Measurements from ENCODE around the gene CAMK2G.

Gene CAMK2G

DNA sequence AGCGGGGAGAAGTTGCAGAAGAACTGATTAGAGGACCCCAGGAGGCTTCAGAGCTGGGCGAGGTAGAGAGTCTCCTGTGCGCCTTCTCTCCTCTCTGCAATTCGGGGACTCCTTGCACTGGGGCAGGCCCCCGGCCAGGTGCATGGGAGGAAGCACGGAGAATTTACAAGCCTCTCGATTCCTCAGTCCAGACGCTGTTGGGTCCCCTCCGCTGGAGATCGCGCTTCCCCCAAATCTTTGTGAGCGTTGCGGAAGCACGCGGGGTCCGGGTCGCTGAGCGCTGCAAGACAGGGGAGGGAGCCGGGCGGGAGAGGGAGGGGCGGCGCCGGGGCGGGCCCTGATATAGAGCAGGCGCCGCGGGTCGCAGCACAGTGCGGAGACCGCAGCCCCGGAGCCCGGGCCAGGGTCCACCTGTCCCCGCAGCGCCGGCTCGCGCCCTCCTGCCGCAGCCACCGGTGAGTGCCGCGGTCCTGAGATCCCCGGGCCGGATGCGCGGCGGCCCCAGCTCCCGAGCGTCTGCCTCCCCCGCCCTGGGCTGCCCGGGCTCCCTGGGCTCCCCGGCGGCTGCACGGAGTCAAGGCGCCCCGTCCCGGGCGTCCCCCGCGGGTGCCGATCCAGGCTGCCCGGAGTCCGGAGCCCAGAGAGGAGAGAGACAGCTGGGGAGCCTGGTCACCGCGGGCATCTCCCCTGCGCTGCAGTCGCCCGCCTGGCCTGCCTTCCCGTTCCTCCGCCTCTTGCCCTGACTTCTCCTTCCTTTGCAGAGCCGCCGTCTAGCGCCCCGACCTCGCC is 36.6 kb upstream of the CAMK2G start, which contains the start of gene PLAU:
Gene PLAU, plus strand, starts transcription at position 369 of the 789 bp plus-strand sequence. CDS start 424 bp downstream, outside the sequence.
- Histone ChIP-seq H3K27me3 (ENCODE audit: low read depth, low read length) (no peaks in the 10 kb centered on the region), H3K36me3 (ENCODE audit: control insufficient read depth in 1 of 2, insufficient read depth in 2 of 2, low read length in 2 of 2) (peaks cover 11 to 15% of the 10 kb centered on the region in 2 donors), H3K27ac (ENCODE audit: low read length) (peak within 1 kb of the TSS; percentile 45), H3K9me3 (ENCODE audit: control insufficient read depth in 1 of 2, low read length in 2 of 2) (no peaks in the 10 kb centered on the region), H3K4me1 (ENCODE audit: control insufficient read depth in 1 of 2, insufficient read depth in 2 of 2, low read length in 2 of 2) (peaks cover 19 to 25% of the 10 kb centered on the region in 2 donors), H3K4me3 (ENCODE audit: low read depth in 1 of 2, low read length in 2 of 2) (peak within 1 kb of the TSS; percentile 76)

GRCh38 chr10:73910401-73910763 is 36.0 kb upstream of the CAMK2G start:
- H3K4me1 ChIP-seq (ENCODE audit: control insufficient read depth in 1 of 2, insufficient read depth in 2 of 2, low read length in 2 of 2), result peaks cover 19 to 25% of the 10 kb centered on the region in 2 donors
- peaks cover 10 to 11% of the 10 kb centered on the region in 2 donors for H3K36me3 ChIP-seq (ENCODE audit: control insufficient read depth in 1 of 2, insufficient read depth in 2 of 2, low read length in 2 of 2)
- H3K27me3 ChIP-seq (ENCODE audit: low read depth, low read length), result no peaks in the 10 kb centered on the region
- H3K9me3 ChIP-seq (ENCODE audit: control insufficient read depth in 1 of 2, low read length in 2 of 2), result no peaks in the 10 kb centered on the region
- H3K4me3 ChIP-seq (ENCODE audit: low read depth in 1 of 2, low read length in 2 of 2), result peak overlapping the region; percentile 65 to 76
- H3K27ac ChIP-seq (ENCODE audit: low read length), result peak overlapping the region; percentile 45

DNA sequence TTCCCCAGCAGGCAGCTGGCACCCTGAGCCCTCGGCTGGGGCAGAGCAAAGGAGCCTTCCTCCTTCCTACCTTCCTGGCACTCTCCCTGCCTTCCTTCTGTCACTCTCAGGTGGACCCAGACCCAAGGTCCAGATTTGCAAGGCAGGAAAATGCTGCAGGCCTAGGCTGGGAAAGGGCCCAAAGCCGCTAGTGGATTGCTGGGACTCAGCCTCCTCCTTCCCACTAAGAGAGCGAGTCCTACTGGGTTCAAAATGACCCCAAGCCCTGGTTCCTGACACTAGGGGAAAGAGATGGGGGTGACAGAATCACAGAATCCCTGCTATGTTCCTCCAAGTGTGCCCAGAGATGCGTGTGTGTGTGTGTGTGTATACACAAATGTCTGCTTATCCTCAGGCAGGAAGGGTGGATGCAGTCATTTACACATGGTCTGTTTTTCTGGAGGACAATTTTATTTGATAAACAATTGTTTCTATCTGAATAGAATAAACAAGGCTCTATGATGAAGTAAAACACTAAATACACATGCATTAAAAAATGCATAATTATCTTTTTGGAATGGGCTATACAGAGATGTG is 35.3 kb upstream of the CAMK2G start:
- peak overlapping the region in 1 of 2 donors; percentile 65 for H3K4me3 ChIP-seq (ENCODE audit: low read depth in 1 of 2, low read length in 2 of 2)
- no peaks in the 10 kb centered on the region for H3K27me3 ChIP-seq (ENCODE audit: low read depth, low read length)
- peak overlapping the region; percentile 33 for H3K27ac ChIP-seq (ENCODE audit: low read length)
- H3K4me1 ChIP-seq (ENCODE audit: control insufficient read depth in 1 of 2, insufficient read depth in 2 of 2, low read length in 2 of 2), result peaks cover 19 to 25% of the 10 kb centered on the region in 2 donors
- H3K9me3 ChIP-seq (ENCODE audit: control insufficient read depth in 1 of 2, low read length in 2 of 2), result no peaks in the 10 kb centered on the region
- peaks cover 6% of the 10 kb centered on the region in 2 donors for H3K36me3 ChIP-seq (ENCODE audit: control insufficient read depth in 1 of 2, insufficient read depth in 2 of 2, low read length in 2 of 2)

DNA sequence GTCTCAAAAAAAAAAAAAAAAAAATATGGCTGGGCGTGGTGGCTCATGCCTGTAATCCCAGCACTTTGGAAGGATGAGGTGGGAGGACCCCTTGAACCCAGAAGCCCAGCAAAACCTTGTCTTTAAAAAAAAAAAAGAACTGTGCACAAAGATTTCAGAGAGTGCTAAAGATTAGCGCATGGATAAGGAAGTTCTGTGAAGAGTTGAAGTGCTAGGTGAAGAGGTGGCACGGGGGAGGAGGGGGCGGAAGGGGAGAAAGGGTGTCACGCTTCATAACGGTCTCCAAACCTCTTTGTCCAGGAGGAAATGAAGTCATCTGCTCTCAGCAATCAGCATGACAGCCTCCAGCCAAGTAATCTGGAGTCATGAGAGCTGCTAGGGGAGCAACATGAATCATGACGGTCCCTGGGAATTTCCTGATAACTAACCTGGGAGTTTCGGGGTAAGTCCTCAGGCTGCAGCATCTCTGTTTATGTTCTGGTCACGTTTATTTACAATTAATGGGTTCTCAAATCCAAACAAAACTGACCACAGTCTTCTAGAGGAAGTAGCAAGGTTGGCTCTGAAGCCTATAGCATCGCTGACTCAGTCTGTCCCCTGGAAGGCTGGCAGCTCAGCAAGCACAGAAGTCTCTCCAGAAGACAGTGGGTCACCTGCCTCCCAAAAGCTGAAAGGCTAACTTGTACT is 34.6 kb upstream of the CAMK2G start:
- no peaks in the 10 kb centered on the region for H3K9me3 ChIP-seq (ENCODE audit: control insufficient read depth in 1 of 2, low read length in 2 of 2)
- peak overlapping the region; percentile 33 for H3K27ac ChIP-seq (ENCODE audit: low read length)
- peaks cover 19 to 25% of the 10 kb centered on the region in 2 donors for H3K4me1 ChIP-seq (ENCODE audit: control insufficient read depth in 1 of 2, insufficient read depth in 2 of 2, low read length in 2 of 2)
- H3K36me3 ChIP-seq (ENCODE audit: control insufficient read depth in 1 of 2, insufficient read depth in 2 of 2, low read length in 2 of 2), result peaks cover 0 to 4% of the 10 kb centered on the region in 2 donors
- no peak overlapping the region for H3K4me3 ChIP-seq (ENCODE audit: low read depth in 1 of 2, low read length in 2 of 2)
- no peaks in the 10 kb centered on the region for H3K27me3 ChIP-seq (ENCODE audit: low read depth, low read length)

DNA sequence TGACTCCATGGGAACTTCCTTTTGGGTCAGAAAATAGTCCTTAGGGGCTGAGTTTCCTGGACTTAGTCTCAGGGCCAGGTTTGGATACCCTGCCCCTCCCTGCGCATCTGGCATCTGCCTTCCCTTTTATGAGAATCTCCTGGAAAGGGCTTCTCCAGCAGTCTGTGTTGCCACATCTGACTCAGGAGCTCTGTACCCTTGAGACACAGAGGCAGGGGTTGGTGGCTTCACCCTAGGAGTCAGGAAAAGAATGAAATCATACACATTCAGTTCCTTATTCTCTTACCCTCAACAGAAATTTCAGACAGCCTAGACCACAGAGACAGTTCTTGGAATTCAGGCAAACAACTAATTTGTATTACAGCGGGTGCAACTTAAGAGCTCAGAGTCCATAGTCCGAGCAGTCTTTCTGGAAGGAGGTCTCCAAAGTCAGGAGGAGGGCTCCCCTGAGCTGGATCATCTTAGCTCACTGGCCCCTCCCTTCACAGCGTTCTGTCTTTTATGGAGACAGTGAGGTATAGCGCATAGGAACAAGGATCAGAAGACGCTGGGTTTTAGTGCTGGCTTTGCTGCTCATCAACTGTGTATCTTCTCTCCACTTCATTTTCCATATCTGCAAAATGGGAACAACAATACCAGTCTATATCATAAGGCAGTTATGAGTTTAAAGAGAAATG is 33.6 kb upstream of the CAMK2G start:
- H3K27ac ChIP-seq (ENCODE audit: low read length), result peak overlapping the region; percentile 47
- H3K4me3 ChIP-seq (ENCODE audit: low read depth in 1 of 2, low read length in 2 of 2), result no peak overlapping the region
- no peaks in the 10 kb centered on the region for H3K9me3 ChIP-seq (ENCODE audit: control insufficient read depth in 1 of 2, low read length in 2 of 2)
- peaks cover 19 to 25% of the 10 kb centered on the region in 2 donors for H3K4me1 ChIP-seq (ENCODE audit: control insufficient read depth in 1 of 2, insufficient read depth in 2 of 2, low read length in 2 of 2)
- no peaks in the 10 kb centered on the region for H3K36me3 ChIP-seq (ENCODE audit: control insufficient read depth in 1 of 2, insufficient read depth in 2 of 2, low read length in 2 of 2)
- no peaks in the 10 kb centered on the region for H3K27me3 ChIP-seq (ENCODE audit: low read depth, low read length)

GRCh38 chr10:73906524-73907447 is 32.4 kb upstream of the CAMK2G start:
- Histone ChIP-seq H3K36me3 (ENCODE audit: control insufficient read depth in 1 of 2, insufficient read depth in 2 of 2, low read length in 2 of 2) (no peaks in the 10 kb centered on the region), H3K4me3 (ENCODE audit: low read depth in 1 of 2, low read length in 2 of 2) (peak overlapping the region in 1 of 2 donors; percentile 12), H3K27me3 (ENCODE audit: low read depth, low read length) (no peaks in the 10 kb centered on the region), H3K4me1 (ENCODE audit: control insufficient read depth in 1 of 2, insufficient read depth in 2 of 2, low read length in 2 of 2) (peaks cover 16 to 25% of the 10 kb centered on the region in 2 donors), H3K27ac (ENCODE audit: low read length) (peak overlapping the region; percentile 92), H3K9me3 (ENCODE audit: control insufficient read depth in 1 of 2, low read length in 2 of 2) (no peaks in the 10 kb centered on the region)

- no peaks in the 10 kb centered on the region for H3K9me3 ChIP-seq (ENCODE audit: control insufficient read depth in 1 of 2, low read length in 2 of 2)
- H3K27ac ChIP-seq (ENCODE audit: low read length), result peak overlapping the region; percentile 92
- no peaks in the 10 kb centered on the region for H3K36me3 ChIP-seq (ENCODE audit: control insufficient read depth in 1 of 2, insufficient read depth in 2 of 2, low read length in 2 of 2)
- H3K4me3 ChIP-seq (ENCODE audit: low read depth in 1 of 2, low read length in 2 of 2), result no peak overlapping the region
- no peaks in the 10 kb centered on the region for H3K27me3 ChIP-seq (ENCODE audit: low read depth, low read length)
- H3K4me1 ChIP-seq (ENCODE audit: control insufficient read depth in 1 of 2, insufficient read depth in 2 of 2, low read length in 2 of 2), result peaks cover 8 to 23% of the 10 kb centered on the region in 2 donors
Measured at GRCh38 chr10:73905256-73906020, 31.1 kb upstream of the CAMK2G start.

GRCh38 chr10:73902351-73902750 is 28.0 kb upstream of the CAMK2G start:
- peaks cover 0 to 6% of the 10 kb centered on the region in 2 donors for H3K4me1 ChIP-seq (ENCODE audit: control insufficient read depth in 1 of 2, insufficient read depth in 2 of 2, low read length in 2 of 2)
- H3K4me3 ChIP-seq (ENCODE audit: low read depth in 1 of 2, low read length in 2 of 2), result no peak overlapping the region
- H3K36me3 ChIP-seq (ENCODE audit: control insufficient read depth in 1 of 2, insufficient read depth in 2 of 2, low read length in 2 of 2), result no peaks in the 10 kb centered on the region
- H3K27ac ChIP-seq (ENCODE audit: low read length), result no peak overlapping the region
- no peaks in the 10 kb centered on the region for H3K27me3 ChIP-seq (ENCODE audit: low read depth, low read length)
- no peaks in the 10 kb centered on the region for H3K9me3 ChIP-seq (ENCODE audit: control insufficient read depth in 1 of 2, low read length in 2 of 2)

GRCh38 chr10:73901261-73901660 is 26.9 kb upstream of the CAMK2G start:
- Histone ChIP-seq H3K27me3 (ENCODE audit: low read depth, low read length) (no peaks in the 10 kb centered on the region), H3K9me3 (ENCODE audit: control insufficient read depth in 1 of 2, low read length in 2 of 2) (no peaks in the 10 kb centered on the region), H3K4me1 (ENCODE audit: control insufficient read depth in 1 of 2, insufficient read depth in 2 of 2, low read length in 2 of 2) (no peaks in the 10 kb centered on the region), H3K36me3 (ENCODE audit: control insufficient read depth in 1 of 2, insufficient read depth in 2 of 2, low read length in 2 of 2) (no peaks in the 10 kb centered on the region), H3K4me3 (ENCODE audit: low read depth in 1 of 2, low read length in 2 of 2) (no peak overlapping the region), H3K27ac (ENCODE audit: low read length) (no peak overlapping the region)

DNA sequence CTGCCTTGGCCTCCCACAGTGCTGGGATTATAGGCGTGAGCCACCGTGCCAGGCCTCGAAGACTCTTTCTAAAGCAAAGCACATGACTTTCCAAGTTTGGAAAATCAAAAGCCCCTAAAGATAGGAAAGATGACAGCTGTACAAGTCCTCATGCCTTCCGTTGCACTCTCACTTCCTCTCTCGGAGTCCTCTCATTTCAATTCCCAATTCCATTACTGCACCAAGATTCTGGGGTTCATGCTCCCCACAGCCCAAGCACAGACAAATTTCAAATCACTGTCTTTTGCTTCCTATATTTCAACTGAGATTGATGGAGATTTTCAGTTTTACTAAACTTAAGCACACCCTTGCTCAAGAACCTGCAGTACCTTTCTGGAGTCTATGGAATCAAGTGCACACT is 25.7 kb upstream of the CAMK2G start:
- H3K36me3 ChIP-seq (ENCODE audit: control insufficient read depth in 1 of 2, insufficient read depth in 2 of 2, low read length in 2 of 2), result no peaks in the 10 kb centered on the region
- H3K27ac ChIP-seq (ENCODE audit: low read length), result no peak overlapping the region
- H3K27me3 ChIP-seq (ENCODE audit: low read depth, low read length), result no peaks in the 10 kb centered on the region
- H3K4me3 ChIP-seq (ENCODE audit: low read depth in 1 of 2, low read length in 2 of 2), result no peak overlapping the region
- H3K9me3 ChIP-seq (ENCODE audit: control insufficient read depth in 1 of 2, low read length in 2 of 2), result no peaks in the 10 kb centered on the region
- no peaks in the 10 kb centered on the region for H3K4me1 ChIP-seq (ENCODE audit: control insufficient read depth in 1 of 2, insufficient read depth in 2 of 2, low read length in 2 of 2)

Measured in muscle layer of duodenum (tissue), 2 donors.